ENCODE measurements around the gene PPP6R3.

DNA sequence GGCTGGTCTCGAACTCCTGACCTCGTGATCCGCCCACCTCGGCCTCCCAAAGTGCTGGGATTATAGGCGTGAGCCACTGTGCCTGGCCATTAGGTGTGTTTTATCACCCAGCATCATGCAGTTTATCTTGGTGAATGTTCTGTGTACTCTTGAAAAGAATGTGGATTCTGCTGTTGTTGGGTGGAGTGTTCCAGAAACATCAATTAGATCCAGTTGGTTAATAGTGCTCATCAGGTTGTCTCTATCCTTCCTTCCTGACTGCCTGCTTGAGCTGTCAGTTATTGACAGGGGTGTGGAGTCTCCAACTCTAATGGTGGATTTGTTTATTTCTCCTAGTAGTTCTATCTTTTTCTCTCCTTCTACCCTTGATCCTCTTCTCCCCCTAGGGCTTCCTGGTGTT, 30.2 kb upstream of the PPP6R3 start:
- TF ChIP-seq, protein P1, sequence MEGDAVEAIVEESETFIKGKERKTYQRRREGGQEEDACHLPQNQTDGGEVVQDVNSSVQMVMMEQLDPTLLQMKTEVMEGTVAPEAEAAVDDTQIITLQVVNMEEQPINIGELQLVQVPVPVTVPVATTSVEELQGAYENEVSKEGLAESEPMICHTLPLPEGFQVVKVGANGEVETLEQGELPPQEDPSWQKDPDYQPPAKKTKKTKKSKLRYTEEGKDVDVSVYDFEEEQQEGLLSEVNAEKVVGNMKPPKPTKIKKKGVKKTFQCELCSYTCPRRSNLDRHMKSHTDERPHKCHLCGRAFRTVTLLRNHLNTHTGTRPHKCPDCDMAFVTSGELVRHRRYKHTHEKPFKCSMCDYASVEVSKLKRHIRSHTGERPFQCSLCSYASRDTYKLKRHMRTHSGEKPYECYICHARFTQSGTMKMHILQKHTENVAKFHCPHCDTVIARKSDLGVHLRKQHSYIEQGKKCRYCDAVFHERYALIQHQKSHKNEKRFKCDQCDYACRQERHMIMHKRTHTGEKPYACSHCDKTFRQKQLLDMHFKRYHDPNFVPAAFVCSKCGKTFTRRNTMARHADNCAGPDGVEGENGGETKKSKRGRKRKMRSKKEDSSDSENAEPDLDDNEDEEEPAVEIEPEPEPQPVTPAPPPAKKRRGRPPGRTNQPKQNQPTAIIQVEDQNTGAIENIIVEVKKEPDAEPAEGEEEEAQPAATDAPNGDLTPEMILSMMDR (IDR thresholded peaks at IDR 0.05), result no peak
- no peak for TF ChIP-seq POLR2A (IDR thresholded peaks at IDR 0.05)
